Measurements from ENCODE around the gene FRMD7. TPM values are rescaled to one million over a fixed set of nuclear protein-coding genes. Genes with fewer than 3 reads are reported as not detected.
"Not testable (repeated sequence)": the region's sequence is repeated elsewhere in the genome, so short reads cannot be mapped to it uniquely, and the experiment has no call there.

FRMD7 gene
- total RNA-seq, 1 experiment from 2014 or later = not detected

DNA sequence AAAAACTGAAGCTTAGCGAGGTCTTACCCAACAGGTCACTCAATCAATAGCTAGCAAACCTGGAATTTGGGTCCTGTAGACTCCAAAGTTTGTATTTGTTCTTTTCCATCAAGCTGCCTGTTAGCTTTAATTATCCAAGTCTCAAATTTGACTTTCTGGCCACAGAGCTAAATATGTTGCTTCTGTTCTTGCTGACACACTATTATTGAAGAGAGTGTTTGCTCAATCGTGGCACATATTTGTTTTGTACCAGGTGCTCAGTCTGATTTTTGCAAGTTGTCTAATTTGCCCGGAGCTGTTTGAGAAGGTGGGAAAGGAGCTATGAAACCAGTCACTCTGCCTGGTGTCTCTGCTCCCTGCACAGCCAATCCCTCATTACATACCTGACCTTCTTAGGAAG lies 41.7 kb upstream of the FRMD7 start:
- ChIA-PET POLR2A (interaction anchor here (1.0 kb wide), 1 partner anchor 49 kb away, joined by 3 read pairs; the partner anchor contains the start of gene RAP2C), CTCF (interaction anchor here (0.6 to 1.5 kb wide), 3 partner anchors 50 to 571 kb away, joined by 3 to 5 read pairs (median 3); partner anchors contain the start of gene RAP2C)
- Mint-ChIP-seq H3K9me3 (ENCODE audit: unreplicated experiment) (peaks cover under 1% of the 10 kb centered on the region), H3K4me1 (ENCODE audit: insufficient read depth, unreplicated experiment) (no peaks in the 10 kb centered on the region), H3K4me3 (ENCODE audit: unreplicated experiment) (no peak overlapping the region), H3K36me3 (ENCODE audit: insufficient read depth, unreplicated experiment) (no peaks in the 10 kb centered on the region), H3K27me3 (ENCODE audit: insufficient read depth, unreplicated experiment) (peaks cover 9% of the 10 kb centered on the region), H3K27ac (ENCODE audit: low read depth, unreplicated experiment) (no peak overlapping the region)
- intact Hi-C loops (cut with micrococcal nuclease) = no loop called here
- TF ChIP-seq, protein P1, sequence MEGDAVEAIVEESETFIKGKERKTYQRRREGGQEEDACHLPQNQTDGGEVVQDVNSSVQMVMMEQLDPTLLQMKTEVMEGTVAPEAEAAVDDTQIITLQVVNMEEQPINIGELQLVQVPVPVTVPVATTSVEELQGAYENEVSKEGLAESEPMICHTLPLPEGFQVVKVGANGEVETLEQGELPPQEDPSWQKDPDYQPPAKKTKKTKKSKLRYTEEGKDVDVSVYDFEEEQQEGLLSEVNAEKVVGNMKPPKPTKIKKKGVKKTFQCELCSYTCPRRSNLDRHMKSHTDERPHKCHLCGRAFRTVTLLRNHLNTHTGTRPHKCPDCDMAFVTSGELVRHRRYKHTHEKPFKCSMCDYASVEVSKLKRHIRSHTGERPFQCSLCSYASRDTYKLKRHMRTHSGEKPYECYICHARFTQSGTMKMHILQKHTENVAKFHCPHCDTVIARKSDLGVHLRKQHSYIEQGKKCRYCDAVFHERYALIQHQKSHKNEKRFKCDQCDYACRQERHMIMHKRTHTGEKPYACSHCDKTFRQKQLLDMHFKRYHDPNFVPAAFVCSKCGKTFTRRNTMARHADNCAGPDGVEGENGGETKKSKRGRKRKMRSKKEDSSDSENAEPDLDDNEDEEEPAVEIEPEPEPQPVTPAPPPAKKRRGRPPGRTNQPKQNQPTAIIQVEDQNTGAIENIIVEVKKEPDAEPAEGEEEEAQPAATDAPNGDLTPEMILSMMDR (IDR thresholded peaks at IDR 0.05; ENCODE audit: unreplicated experiment) = no peak
- no TSS peak for BruUV-seq (replicated peaks)
- DNase-seq (ENCODE audit: unreplicated experiment) = no peak

DNA sequence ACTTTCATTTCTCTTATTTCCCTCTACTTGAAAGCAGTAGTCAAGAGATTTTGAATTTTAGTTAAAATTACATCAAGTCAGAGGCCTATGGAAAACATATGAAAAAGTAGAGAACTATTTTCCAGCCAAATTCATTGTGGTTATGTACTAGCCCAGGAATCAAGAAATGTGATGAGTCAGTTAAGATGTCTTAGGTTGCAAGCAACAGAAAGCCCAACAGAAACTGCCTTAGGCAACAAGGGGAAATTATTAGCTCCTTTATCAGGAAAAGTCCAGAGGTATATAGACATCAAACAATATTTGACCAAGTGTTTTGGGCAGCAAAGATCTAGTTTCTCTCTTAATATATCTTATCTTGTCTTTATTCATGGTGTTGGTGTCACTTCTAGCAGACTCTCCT lies 37.8 kb upstream of the FRMD7 start:
- CTCF ChIA-PET = interaction anchor here (0.7 kb wide), 1 partner anchor 43 kb away, joined by 3 read pairs; no protein-coding TSS in a partner anchor
- intact Hi-C loops (cut with micrococcal nuclease) = no loop called here
- Mint-ChIP-seq H3K27ac (ENCODE audit: low read depth, unreplicated experiment) (no peak overlapping the region), H3K36me3 (ENCODE audit: insufficient read depth, unreplicated experiment) (no peaks in the 10 kb centered on the region), H3K27me3 (ENCODE audit: insufficient read depth, unreplicated experiment) (peaks cover 23% of the 10 kb centered on the region), H3K4me3 (ENCODE audit: unreplicated experiment) (no peak overlapping the region), H3K4me1 (ENCODE audit: insufficient read depth, unreplicated experiment) (no peaks in the 10 kb centered on the region), H3K9me3 (ENCODE audit: unreplicated experiment) (peaks cover 8% of the 10 kb centered on the region)
- TF ChIP-seq, protein P1 (IDR thresholded peaks at IDR 0.05; ENCODE audit: unreplicated experiment) = no peak
- peak; percentile 8 for DNase-seq (ENCODE audit: unreplicated experiment)
- no TSS peak for BruUV-seq (replicated peaks)
- POLR2A ChIA-PET = interaction anchor here (0.6 kb wide), 1 partner anchor 32 kb away, joined by 3 read pairs; no protein-coding TSS in a partner anchor

DNA sequence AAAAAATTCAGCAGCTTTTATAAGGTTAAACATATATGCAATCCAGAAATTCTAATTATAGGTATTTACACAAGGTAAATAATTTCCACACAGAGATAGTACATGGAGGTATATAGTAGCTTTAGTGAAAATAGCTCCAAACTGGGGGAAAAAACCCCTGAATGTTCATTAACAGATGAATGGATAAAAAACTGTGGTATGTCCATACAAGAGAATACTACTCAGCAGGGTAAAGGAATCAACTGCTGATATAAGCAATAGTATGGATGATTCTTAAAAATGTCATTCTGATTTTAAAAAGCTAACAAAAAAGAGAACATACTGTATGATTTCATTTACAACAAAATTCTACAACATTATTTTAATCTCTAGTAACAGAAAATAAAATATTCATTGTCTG lies 37.2 kb upstream of the FRMD7 start:
- H3K4me3 Mint-ChIP-seq (ENCODE audit: unreplicated experiment) = no peak overlapping the region
- peaks cover 27% of the 10 kb centered on the region for H3K27me3 Mint-ChIP-seq (ENCODE audit: insufficient read depth, unreplicated experiment)
- ChIA-PET CTCF (interaction anchor here (0.5 to 0.6 kb wide), 2 partner anchors 69 to 1062 kb away, joined by 4 read pairs; no protein-coding TSS in a partner anchor), POLR2A (no interaction called here)
- H3K36me3 Mint-ChIP-seq (ENCODE audit: insufficient read depth, unreplicated experiment) = no peaks in the 10 kb centered on the region
- H3K4me1 Mint-ChIP-seq (ENCODE audit: insufficient read depth, unreplicated experiment) = no peaks in the 10 kb centered on the region
- H3K27ac Mint-ChIP-seq (ENCODE audit: low read depth, unreplicated experiment) = no peak overlapping the region
- no peak for DNase-seq (ENCODE audit: unreplicated experiment)
- TF ChIP-seq, protein P1 (IDR thresholded peaks at IDR 0.05; ENCODE audit: unreplicated experiment) = no peak
- intact Hi-C loops (cut with micrococcal nuclease) = no loop called here
- peaks cover 8% of the 10 kb centered on the region for H3K9me3 Mint-ChIP-seq (ENCODE audit: unreplicated experiment)
- BruUV-seq (replicated peaks) = no TSS peak

DNA sequence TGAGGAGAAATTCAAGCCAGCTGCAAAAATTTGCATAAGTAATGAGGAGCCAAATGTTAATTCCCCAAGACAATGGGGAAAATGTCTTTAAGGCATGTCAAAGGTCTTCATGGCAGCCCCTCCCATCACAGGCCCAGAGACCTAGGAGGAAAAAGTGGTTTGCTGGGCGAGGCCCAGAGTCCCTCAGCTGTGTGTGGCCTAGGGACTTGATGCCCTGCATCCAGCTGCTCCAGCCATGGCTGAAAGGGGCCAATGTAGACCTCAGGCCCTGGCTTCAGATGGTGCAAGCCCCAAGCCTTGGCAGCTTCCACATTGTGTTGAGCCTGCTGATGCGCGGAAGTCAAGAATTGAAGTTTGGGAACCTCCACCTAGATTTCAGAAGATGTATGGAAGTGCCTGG lies 35.3 kb upstream of the FRMD7 start:
- intact Hi-C loops (cut with micrococcal nuclease); H3K36me3 Mint-ChIP-seq (ENCODE audit: insufficient read depth, unreplicated experiment); H3K27ac Mint-ChIP-seq (ENCODE audit: low read depth, unreplicated experiment); CTCF ChIA-PET; H3K9me3 Mint-ChIP-seq (ENCODE audit: unreplicated experiment); DNase-seq (ENCODE audit: unreplicated experiment); H3K4me1 Mint-ChIP-seq (ENCODE audit: insufficient read depth, unreplicated experiment); BruUV-seq (replicated peaks); POLR2A ChIA-PET; H3K4me3 Mint-ChIP-seq (ENCODE audit: unreplicated experiment): not testable (repeated sequence)
- H3K27me3 Mint-ChIP-seq (ENCODE audit: insufficient read depth, unreplicated experiment) = peaks cover 34% of the 10 kb centered on the region

DNA sequence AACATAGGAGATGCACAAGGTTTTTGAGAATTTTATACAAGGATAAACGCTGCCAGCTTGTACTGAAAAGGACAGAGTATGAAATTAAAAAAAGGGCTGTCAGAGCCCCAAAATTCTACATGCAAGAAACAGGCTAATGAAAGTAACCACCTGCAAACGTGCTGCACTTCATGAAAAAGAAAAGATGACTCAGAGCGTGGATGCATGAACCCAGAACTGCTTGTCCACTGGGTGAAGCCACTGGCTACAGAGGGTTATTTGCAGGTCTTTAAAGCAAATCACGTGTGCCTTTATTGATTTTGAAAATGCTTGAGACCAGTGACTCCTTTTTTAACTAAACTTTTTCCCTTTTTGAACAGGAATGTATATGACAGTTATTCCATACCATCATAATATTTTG lies 25.3 kb upstream of the FRMD7 start:
- Mint-ChIP-seq H3K9me3 (ENCODE audit: unreplicated experiment) (no peaks in the 10 kb centered on the region), H3K4me1 (ENCODE audit: insufficient read depth, unreplicated experiment) (no peaks in the 10 kb centered on the region), H3K27ac (ENCODE audit: low read depth, unreplicated experiment) (no peak overlapping the region), H3K36me3 (ENCODE audit: insufficient read depth, unreplicated experiment) (no peaks in the 10 kb centered on the region), H3K4me3 (ENCODE audit: unreplicated experiment) (no peak overlapping the region), H3K27me3 (ENCODE audit: insufficient read depth, unreplicated experiment) (peaks cover 41% of the 10 kb centered on the region)
- CTCF ChIA-PET = no interaction called here
- no TSS peak for BruUV-seq (replicated peaks)
- POLR2A ChIA-PET = no interaction called here
- intact Hi-C loops (cut with micrococcal nuclease) = no loop called here
- DNase-seq (ENCODE audit: unreplicated experiment) = no peak
- TF ChIP-seq, protein P1 (IDR thresholded peaks at IDR 0.05; ENCODE audit: unreplicated experiment) = no peak

Data from MCF 10A (cell line).